Lower lobe of right lung (tissue), 2 donors: Measurements from ENCODE around the gene RFK. TPM values are rescaled to one million over a fixed set of nuclear protein-coding genes. Genes with fewer than 3 reads are reported as not detected.

Source experiments
- ATAC-seq, 2 donors: fragments of 200-7000 bp; cut with Tn5 transposase; one replicate each; pipeline ENCODE4 v1.9.1; 2020 to 2022; ENCODE audit warnings: mild to moderate bottlenecking in 2 of 2, moderate library complexity in 2 of 2
- DNase-seq: peaks from one replicate; pipeline ENCODE4 v3.0.0-alpha.2; 2020
- H3K27ac ChIP-seq: fragments of 200-600 bp; one replicate; pipeline ENCODE4 v1.8.0; 2022
- H3K27me3 ChIP-seq: fragments of 200-600 bp; one replicate; pipeline ENCODE4 v1.8.0; 2022; ENCODE audit warnings: low read depth
- H3K36me3 ChIP-seq: fragments of 200-600 bp; one replicate; pipeline ENCODE4 v1.8.0; 2022; ENCODE audit warnings: mild to moderate bottlenecking
- H3K4me1 ChIP-seq: fragments of 200-600 bp; one replicate; pipeline ENCODE4 v1.8.0; 2022
- H3K4me3 ChIP-seq: fragments of 200-600 bp; one replicate; pipeline ENCODE4 v1.8.0; 2022; ENCODE audit warnings: mild to moderate bottlenecking
- H3K9me3 ChIP-seq: fragments of 200-600 bp; one replicate; pipeline ENCODE4 v1.8.0; 2022
- intact Hi-C: fragments of 100-400 bp; cut with DNase I; formaldehyde crosslinking; loops from one replicate; pipeline ENCODE4 v1.11.0; 2022
- total RNA-seq: library from RNA; stranded (reverse); fragmentation: NEBNext Ultra II Directional; extraction: Animal tissue kit (Norgen Biotek cat#: 25700); gene quantifications from one replicate; pipeline ENCODE4 v1.2.1, GENCODE V29; 2021
- TF ChIP-seq, protein P1 (sequence below): fragments of 200-600 bp; IDR thresholded peaks from one replicate; pipeline ENCODE4 v1.8.0; 2022; ENCODE audit warnings: antibody characterized with exemption, mild to moderate bottlenecking
- donor health status: DM: no; HTN: yes; CAD: no; lungs with severe emphysema.

RFK gene
- total RNA-seq, 1 donor from 2014 or later: 18.4 TPM

DNA sequence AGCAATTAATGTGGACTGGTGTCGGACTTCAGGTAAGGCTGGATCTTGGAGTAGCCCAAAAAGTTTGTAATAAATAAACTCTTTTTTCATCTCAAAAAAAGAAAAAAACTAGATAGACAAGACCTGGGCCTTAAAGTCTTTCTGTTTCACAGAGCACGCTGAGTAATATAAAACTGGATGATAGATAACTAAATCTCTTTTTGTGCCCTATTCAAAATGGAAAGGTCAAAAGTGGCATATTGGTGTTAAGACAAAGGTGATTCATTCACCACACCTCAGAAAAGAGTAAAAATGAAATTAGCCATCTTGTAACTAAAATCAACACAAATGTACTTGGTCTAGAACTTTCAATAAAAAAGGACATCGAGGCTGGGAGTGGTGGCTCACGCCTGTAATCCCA lies 30.3 kb upstream of the RFK start:
- Histone ChIP-seq H3K4me3 (no peak overlapping the region), H3K4me1 (no peaks in the 10 kb centered on the region), H3K27ac (no peak overlapping the region), H3K9me3 (no peaks in the 10 kb centered on the region), H3K27me3 (no peaks in the 10 kb centered on the region), H3K36me3 (no peaks in the 10 kb centered on the region)
- intact Hi-C loops: no loop called here
- ATAC-seq (no peak), DNase-seq (no peak)
- TF ChIP-seq, protein P1, sequence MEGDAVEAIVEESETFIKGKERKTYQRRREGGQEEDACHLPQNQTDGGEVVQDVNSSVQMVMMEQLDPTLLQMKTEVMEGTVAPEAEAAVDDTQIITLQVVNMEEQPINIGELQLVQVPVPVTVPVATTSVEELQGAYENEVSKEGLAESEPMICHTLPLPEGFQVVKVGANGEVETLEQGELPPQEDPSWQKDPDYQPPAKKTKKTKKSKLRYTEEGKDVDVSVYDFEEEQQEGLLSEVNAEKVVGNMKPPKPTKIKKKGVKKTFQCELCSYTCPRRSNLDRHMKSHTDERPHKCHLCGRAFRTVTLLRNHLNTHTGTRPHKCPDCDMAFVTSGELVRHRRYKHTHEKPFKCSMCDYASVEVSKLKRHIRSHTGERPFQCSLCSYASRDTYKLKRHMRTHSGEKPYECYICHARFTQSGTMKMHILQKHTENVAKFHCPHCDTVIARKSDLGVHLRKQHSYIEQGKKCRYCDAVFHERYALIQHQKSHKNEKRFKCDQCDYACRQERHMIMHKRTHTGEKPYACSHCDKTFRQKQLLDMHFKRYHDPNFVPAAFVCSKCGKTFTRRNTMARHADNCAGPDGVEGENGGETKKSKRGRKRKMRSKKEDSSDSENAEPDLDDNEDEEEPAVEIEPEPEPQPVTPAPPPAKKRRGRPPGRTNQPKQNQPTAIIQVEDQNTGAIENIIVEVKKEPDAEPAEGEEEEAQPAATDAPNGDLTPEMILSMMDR: no peak

DNA sequence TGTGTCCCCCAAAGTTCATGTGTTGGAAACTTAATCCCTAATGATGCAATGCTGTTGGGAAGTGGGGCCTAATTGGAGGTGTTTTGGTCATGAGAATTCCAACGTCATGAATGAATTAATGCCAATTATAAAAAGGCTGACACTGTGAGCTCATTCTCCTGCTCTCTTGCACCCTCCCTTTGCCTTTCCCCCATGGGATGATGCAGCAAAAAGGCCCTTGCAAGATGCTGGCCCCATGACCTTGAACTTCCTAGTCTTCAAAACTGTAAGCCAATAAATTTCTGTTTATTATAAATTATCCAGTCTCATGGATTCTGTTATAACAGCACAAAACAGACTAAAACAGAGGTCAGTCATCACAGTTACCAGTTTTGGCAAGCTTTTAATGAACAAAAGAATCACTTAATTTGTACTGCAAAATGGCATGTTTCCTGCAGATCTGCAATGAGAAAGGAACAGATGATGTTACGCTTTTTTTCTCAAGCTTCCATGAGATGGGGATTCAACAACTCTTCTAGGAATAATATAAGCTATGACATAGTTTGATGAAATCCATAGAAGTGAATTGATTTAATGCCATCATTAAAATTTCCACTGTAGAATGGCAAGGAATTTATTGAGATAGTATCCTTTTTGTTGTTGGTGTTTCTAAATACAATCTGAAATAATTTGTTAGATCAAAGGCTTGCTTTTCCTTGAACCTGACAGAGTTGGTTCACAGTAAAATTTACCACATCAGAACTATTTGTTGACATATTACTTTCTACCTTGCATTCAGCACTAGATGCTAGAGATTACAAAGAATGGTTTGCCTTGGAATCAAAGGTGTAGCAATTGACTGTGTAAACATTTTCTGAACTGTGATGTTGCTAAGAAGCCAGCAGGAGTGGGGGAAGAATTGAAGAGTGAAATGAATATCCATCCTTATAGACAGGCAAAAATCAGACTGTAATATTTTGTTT lies 29.3 kb upstream of the RFK start:
- no peaks in the 10 kb centered on the region for H3K27me3 ChIP-seq
- H3K9me3 ChIP-seq: no peaks in the 10 kb centered on the region
- H3K27ac ChIP-seq: no peak overlapping the region
- no peaks in the 10 kb centered on the region for H3K36me3 ChIP-seq
- intact Hi-C loops: no loop called here
- TF ChIP-seq, protein P1: no peak
- DNase-seq: no peak
- no peaks in the 10 kb centered on the region for H3K4me1 ChIP-seq
- no peak overlapping the region for H3K4me3 ChIP-seq
- ATAC-seq: no peak

DNA sequence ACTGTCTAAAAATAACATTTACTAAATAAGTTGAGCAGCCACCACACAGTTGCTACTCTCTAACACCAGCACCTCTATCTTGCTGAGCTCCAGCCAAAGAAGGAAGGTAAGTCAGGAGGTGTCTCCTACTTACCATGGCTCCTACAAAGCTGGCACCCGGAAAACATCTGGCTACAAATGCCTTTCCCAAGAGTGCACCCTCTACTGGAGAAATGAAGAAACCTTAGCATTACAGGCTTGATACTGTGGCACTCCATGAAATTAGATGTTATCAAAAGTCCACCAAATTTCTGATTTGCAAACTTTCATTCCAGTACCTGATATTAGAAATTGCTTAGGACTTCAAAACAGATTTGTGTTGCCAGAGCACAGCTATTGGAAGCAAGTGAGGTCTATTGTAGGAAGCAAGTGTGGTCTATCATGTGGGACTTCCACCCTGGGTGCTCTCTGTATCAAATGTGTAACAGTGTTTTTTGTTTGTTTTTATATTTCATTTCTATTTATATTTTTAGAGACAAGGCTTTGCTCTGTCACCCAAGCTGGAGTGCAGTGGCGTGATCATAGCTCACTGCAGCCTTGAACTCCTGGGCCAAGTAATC lies 25.7 kb upstream of the RFK start:
- H3K4me3 ChIP-seq: no peak overlapping the region
- no peaks in the 10 kb centered on the region for H3K9me3 ChIP-seq
- H3K36me3 ChIP-seq: no peaks in the 10 kb centered on the region
- DNase-seq: no peak
- TF ChIP-seq, protein P1: peak; percentile 59
- peak in 1 of 2 donors; percentile 75 for ATAC-seq
- H3K27ac ChIP-seq: no peak overlapping the region
- no peaks in the 10 kb centered on the region for H3K27me3 ChIP-seq
- intact Hi-C loops: no loop called here
- H3K4me1 ChIP-seq: no peaks in the 10 kb centered on the region

DNA sequence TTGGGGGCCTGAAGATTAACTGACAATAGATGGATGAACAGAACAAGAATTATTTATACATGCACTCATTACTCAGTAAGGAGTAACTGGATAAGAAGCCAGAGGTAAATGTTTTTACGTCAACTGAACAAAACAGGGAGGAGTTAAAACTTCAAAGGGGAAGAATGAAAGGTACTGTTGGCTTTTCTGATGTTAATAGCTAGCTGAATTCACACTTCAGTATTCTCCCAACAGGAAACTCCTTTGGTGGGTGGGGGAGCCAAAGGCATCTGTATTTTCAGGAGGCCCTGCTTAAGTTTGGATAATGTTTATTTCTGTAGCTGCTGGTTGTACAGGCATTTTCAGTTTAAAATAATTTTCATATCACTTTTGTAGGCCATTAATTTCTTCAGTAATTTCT lies 23.2 kb upstream of the RFK start:
- Histone ChIP-seq H3K4me1 (no peaks in the 10 kb centered on the region), H3K4me3 (no peak overlapping the region), H3K36me3 (no peaks in the 10 kb centered on the region), H3K27me3 (no peaks in the 10 kb centered on the region), H3K27ac (no peak overlapping the region), H3K9me3 (peaks cover 12% of the 10 kb centered on the region)
- TF ChIP-seq, protein P1: no peak
- ATAC-seq (no peak), DNase-seq (no peak)
- intact Hi-C loops: no loop called here

DNA sequence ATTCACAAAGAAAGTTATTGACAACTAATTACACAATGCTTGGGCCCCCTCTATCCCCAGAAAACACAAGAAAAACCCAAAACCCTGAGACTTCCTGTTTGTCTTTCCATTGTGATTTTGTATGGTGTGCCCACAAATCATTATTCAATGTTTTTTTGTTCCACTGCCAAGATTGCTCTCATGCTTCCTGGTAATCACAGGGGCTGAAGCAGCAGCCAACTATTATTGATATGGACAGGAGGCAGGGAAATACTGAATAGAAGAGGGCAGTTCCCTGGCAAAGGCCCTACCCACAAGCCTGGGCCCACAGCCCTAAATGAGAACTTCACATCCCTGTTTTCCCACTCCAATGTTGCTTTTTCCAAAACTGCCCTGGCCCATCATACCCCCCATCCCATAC lies 21.5 kb upstream of the RFK start:
- intact Hi-C loops: no loop called here
- ATAC-seq: no peak
- peaks cover 12% of the 10 kb centered on the region for H3K9me3 ChIP-seq
- peak overlapping the region; percentile 15 for H3K27ac ChIP-seq
- no peaks in the 10 kb centered on the region for H3K36me3 ChIP-seq
- no peak for DNase-seq
- H3K4me3 ChIP-seq: no peak overlapping the region
- TF ChIP-seq, protein P1: no peak
- H3K4me1 ChIP-seq: no peaks in the 10 kb centered on the region
- no peaks in the 10 kb centered on the region for H3K27me3 ChIP-seq
